Measurements from ENCODE around the gene ADK.
"Not testable (repeated sequence)": the region's sequence is repeated elsewhere in the genome, so short reads cannot be mapped to it uniquely, and the experiment has no call there.

The ADK gene

GRCh38 chr10:74145133-74145532 is 5.9 kb upstream of the ADK start:
- DNase-seq (ENCODE audit: low read depth in 2 of 2): peak; percentile 58 to 64

GRCh38 chr10:74146980-74147379 is 4.0 kb upstream of the ADK start:
- DNase-seq (ENCODE audit: low read depth in 2 of 2): not testable (repeated sequence)

DNA sequence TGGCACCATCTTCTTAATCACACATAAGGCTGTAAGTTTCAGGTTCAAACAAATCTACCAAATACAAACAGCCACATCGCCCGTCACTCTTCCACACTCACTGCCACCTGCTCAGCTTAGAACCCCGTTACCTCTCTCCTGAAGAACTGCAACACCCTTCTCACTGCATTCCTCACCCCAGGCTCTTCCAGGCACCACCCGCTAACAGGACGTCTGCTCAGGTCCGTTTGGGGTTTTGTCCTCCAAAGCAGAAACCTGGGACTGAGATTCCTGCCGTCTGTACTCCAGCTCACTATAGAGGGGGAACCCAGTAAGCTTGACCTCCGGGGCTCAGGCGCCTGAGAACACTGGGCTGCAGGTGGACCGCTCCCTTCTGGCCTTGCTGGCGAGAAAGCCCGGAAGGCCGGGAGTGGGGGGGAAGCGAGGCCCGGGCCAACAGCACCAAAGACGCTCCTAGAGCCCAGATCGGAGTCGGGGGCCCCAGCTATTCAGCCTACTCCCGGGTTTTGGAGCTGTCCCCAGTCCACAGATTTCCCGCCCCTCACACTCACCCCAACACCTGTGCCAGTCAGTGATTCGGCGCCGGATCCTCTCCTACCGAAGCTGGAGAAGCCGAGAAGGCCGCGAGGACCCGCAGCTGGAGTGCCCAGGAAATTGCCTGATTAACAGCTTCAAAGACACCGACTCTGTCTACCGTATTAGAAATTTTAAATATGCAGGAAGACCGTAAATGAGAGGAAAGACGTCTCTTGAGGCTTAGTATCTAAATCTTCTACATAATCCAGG is 624 bp upstream of the ADK start, which contains the start of gene AP3M1:
AP3M1 (minus strand) TSS at position 625 of the 786 bp plus-strand sequence. CDS start 12,449 bp downstream, outside the sequence.
- DNase-seq (ENCODE audit: low read depth in 2 of 2): no peak

GRCh38 chr10:74151879-74152722 is 1.1 kb downstream of the ADK start:
- no peak for DNase-seq (ENCODE audit: low read depth in 2 of 2)

DNA sequence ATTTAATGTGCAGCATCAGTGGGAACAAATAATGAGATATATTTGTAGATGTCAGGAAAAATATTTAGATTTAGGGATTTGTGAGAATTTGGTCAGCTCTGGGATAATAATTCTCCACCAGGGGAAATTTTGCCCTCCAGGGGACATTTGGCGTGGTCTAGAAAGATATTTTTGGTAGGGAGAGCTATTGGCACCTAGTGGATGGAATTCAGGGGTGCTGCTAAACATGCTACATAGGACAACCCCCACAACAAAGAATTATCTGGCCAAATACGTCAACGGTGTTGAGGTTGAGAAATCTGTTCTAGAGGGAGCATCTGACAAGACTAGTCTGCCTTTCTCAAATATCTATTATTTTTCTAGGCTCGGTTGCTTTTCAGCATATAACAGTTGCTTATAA is 2.1 kb downstream of the ADK start:
- peak in 1 of 2 experiments; percentile 31 for DNase-seq (ENCODE audit: low read depth in 2 of 2)

DNA sequence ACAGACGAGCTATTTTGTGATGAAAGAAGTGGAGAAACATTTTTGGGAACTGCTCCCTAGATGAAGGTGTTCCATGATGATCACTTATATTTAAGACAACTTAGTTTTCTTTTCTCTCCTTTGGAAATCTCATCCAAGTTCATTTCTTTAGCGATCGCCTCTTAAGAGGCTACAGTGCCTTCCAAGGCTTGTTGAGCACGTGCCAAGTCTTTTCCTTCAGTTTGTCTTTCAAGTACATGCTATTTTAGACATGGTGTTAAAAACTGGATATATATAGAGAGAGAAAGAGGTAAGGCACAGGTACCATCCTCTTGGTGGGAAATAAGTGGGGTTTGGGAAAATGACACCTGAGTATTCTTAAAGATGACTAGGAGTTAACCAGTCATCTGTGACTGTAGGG is 2.7 kb downstream of the ADK start:
- no peak for DNase-seq (ENCODE audit: low read depth in 2 of 2)

DNA sequence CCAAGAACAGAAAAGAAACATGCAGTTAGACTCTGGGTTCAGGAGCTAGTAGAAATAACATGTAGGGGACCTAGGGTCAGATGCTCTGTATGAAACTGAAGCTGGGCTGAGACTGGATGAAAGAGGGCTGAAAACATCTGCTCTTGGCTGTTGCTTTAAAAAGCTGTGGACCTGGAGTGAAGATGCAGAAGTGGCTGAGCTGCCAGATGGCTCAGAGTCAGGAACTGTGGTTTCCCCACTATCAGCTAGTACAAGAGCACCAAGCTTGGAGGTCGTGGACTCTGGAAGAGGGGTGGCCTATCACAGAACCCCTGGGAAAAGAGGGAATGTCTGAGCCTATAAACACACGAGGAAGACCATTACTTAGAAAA is 5.9 kb downstream of the ADK start:
- DNase-seq (ENCODE audit: low read depth in 2 of 2): no peak

GRCh38 chr10:74160013-74160412 is 9.0 kb downstream of the ADK start:
- DNase-seq (ENCODE audit: low read depth in 2 of 2): no peak

DNA sequence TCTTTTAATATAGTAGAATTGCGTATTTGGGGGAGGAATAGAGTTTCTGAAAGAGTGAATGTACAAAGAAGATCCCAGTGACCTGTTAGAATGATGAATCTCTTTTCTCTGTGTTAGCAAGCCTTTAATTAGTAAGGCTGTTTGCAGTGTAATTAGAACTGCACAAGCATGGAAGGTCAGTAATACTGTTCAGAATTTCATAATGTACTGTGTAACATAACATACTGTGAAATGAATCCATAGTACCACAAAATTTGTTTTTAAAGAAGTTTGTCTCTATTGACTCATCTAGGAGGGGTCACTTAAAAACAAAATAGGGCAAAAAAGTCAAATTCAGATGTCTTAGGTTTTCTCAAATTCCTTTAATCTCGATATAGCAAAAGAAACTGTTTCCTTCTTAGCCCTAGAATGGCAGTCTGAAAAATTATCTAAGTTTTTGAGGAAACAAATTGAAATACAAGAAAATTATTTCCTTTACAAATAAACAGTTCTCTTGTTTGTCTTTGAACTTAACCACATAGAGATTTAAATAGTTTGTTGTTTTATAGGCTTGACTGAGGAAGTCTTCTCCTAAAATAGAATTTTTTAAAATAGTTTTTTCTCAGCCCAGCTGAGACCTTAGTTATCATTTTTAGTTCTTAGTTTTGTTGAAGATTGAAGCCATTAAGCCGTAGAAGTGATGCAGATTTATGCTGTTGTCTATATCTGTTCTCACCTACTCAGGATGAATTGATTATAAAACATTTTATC is 12.5 kb downstream of the ADK start:
- no peak for DNase-seq (ENCODE audit: low read depth in 2 of 2)

- DNase-seq (ENCODE audit: low read depth in 2 of 2): no peak
Measured at GRCh38 chr10:74164716-74165529, 13.9 kb downstream of the ADK start.

DNA sequence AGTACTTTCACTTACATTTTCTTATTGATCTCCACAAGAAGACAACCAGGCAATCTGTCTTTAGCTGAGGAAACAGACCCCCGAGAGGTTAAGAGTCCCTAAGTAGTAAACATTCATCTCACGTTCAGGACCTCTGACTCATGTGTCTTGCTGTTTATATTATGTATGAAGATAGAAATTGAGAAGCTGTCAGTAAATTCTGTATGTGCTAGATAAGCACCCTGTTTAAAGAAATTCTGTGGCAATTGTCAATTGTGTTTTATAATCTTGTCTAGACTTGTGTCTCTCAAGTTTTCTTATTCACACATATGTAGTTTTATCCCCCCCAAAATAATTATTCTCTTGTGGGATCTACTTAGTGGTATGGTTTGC is 14.5 kb downstream of the ADK start:
- DNase-seq (ENCODE audit: low read depth in 2 of 2): no peak

DNA sequence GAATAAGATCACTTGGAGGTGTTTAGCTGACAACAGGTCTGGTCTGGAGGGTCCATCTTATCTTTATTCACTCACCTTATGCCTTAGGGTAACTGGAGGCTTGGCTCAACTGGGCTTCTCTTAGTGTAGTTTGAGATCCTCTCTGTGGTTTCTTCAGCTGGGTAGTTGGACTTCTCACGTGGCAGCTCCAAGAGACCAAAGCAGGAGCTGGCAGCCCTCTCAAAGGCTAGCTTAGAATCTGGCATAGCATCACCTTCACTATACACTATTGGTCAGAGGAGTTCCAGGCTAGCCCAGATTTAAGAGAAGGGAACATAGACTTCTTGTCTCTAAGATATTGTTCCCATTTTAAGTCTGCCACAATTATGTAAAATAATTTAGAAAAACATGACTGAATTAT is 16.4 kb downstream of the ADK start:
- no peak for DNase-seq (ENCODE audit: low read depth in 2 of 2)

DNA sequence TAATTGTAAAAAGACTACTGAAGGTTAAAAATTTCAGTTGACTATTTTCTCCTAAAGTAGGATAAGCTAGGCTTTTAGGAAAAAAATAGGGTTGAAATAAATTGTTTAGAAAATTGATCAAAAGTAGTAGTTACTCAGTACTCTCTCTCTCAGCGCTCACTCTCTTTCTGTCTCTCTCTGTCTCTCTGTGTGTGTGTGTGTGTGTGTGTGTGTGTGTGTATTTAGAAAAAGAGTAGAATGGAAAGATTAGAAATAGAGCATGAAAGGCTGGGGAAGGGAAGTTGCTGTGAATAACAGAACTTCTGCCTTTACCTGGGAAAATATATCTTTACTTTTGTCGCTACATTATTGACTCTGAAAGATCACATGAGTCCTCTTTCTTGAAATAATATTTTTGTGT is 20.6 kb downstream of the ADK start:
- DNase-seq (ENCODE audit: low read depth in 2 of 2): no peak

DNA sequence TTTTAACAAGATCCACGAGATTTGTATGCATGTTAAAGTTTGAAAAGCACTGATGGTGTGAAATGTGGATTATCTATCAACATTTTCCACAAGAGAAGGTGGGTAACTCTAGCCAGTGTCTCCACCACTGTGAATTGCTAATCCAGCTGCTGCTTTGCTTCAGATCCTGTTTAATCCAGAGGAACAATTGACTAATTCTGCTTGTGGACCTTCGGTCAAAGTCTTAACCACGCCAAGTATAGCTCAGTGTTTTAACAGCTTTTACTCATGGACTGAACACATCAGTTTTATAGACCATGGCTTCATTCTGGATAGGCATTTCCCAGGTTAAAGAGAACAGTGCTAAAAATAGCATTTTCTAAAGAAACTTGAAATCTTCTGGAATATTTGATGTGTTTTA is 23.5 kb downstream of the ADK start:
- no peak for DNase-seq (ENCODE audit: low read depth in 2 of 2)

DNA sequence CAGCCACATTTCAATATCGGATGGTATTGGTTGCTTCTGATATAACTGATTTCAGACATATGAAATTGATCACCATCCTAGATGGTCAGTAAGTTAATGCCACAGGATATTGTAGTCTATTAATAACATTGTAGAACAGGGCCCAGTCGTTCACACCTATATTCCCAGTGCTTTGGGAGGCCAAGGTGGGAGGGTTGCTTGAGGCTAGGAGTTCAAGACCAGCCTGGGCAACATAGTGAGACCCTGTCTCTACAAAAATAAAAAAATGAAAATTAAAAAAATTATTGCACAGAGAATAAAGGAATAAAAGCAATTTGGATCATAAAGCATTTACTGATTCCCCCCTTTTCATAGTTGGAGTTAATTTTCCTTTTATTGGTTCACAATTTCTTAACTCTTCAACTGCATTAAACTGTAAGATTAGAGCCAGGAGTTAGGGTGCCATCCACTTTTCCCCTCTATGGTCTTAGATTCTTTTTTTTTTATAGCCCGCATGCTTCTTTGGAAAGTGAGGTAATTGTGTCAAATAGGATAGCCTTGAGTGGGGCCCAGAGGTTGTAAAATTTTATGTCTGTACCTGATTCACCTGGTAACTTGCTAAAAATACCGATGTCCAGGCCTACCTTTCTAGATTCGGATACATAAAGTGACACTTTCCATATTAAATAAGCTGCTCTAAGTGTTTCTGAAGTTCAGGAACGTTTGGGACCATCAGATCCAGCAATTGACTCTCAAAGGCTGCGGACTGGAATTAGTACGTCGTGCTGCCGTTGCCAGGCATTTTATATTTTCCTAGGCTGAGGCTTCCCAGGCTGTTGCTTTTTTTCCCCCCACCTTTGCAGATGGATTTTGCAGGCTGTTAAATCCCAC is 24.7 kb downstream of the ADK start:
- DNase-seq (ENCODE audit: low read depth in 2 of 2): no peak

GRCh38 chr10:74176380-74177139 is 25.5 kb downstream of the ADK start:
- peak; percentile 66 to 69 for DNase-seq (ENCODE audit: low read depth in 2 of 2)

GRCh38 chr10:74177140-74177677 is 26.2 kb downstream of the ADK start:
- DNase-seq (ENCODE audit: low read depth in 2 of 2): no peak

- DNase-seq (ENCODE audit: low read depth in 2 of 2): no peak
Measured at GRCh38 chr10:74178042-74178791, 27.2 kb downstream of the ADK start.
